ENCODE results near the gene TRMT13. TPM values are rescaled to one million over a fixed set of nuclear protein-coding genes. Genes with fewer than 3 reads are reported as not detected.

TRMT13 gene
- polyA plus RNA-seq, 1 of the 3 experiments (the other 2 are of a cell fraction), result 7.6 TPM

GRCh38 chr1:100132566-100133477 lies at the start of gene TRMT13, which contains the start of gene SASS6 (continued):
- TF ChIP-seq IRF3 (IDR thresholded peaks at IDR 0.05; ENCODE audit: low read depth, low read length), result no peak
- TF ChIP-seq PBX3 (IDR thresholded peaks at IDR 0.05), result peak; percentile 29
- peak; percentile 19; the same call in 1 of the 2 replicates for TF ChIP-seq NFIC (IDR thresholded peaks at IDR 0.05; ENCODE audit: borderline replicate concordance)
- no peak for TF ChIP-seq USF2 (IDR thresholded peaks at IDR 0.05; ENCODE audit: borderline replicate concordance, low read depth, low read length)
- TF ChIP-seq ELF1 (IDR thresholded peaks at IDR 0.05), result peak; percentile 99
- TF ChIP-seq TAF1 (IDR thresholded peaks at IDR 0.05; ENCODE audit: borderline replicate concordance, low read depth, low read length), result peak; percentile 75
- peak; percentile 44; the same call in 1 of the 2 replicates for TF ChIP-seq TCF12 (IDR thresholded peaks at IDR 0.05)
- TF ChIP-seq RCOR1 (IDR thresholded peaks at IDR 0.05; ENCODE audit: low read length), result peak; percentile 51
- no peak for TF ChIP-seq TEAD4 (IDR thresholded peaks at IDR 0.05; ENCODE audit: borderline replicate concordance, insufficient read depth)
- TF ChIP-seq FOSL2 (IDR thresholded peaks at IDR 0.05; ENCODE audit: borderline replicate concordance, low read depth), result no peak
- TF ChIP-seq YY1 (IDR thresholded peaks at IDR 0.05; ENCODE audit: low read depth), result peak; percentile 99

GRCh38 chr1:100087396-100087795 lies 45.6 kb upstream of the TRMT13 start:
- H3F3A ChIP-seq (replicated peaks; ENCODE audit: insufficient read depth), result peaks cover 27% of the 10 kb centered on the region
- DNase-seq, result no peak
- WGBS (ENCODE audit: low lambda C conversion rate), result 59% methylated on average over 1 of the region's 1 CpG
- TF ChIP-seq YY1 (IDR thresholded peaks at IDR 0.05; ENCODE audit: low read depth), result no peak
- no peak for TF ChIP-seq RXRA (IDR thresholded peaks at IDR 0.05; ENCODE audit: borderline replicate concordance, low read depth)
- peak; percentile 29; the same call in 1 of the 2 replicates for TF ChIP-seq TCF12 (IDR thresholded peaks at IDR 0.05)
- no peaks in the 10 kb centered on the region for H4K20me1 ChIP-seq (ENCODE audit: insufficient read depth)
- peak overlapping the region; percentile 9 to 76; a peak in 3 of 4 replicates for H3K27ac ChIP-seq (ENCODE audit: low read depth in 2 of 2, low read length in 1 of 2)
- no peaks in the 10 kb centered on the region for H3K79me2 ChIP-seq (ENCODE audit: insufficient read depth)
- no peaks in the 10 kb centered on the region for H3K9me2 ChIP-seq
- no peak overlapping the region for H3K9ac ChIP-seq
- H3K4me1 ChIP-seq (ENCODE audit: control insufficient read depth in 1 of 2, insufficient read depth in 2 of 2, low read depth in 1 of 2, low read length in 1 of 2), result no peaks in the 10 kb centered on the region; a peak in 2 of 4 replicates
- H3K27me3 ChIP-seq (ENCODE audit: insufficient read depth), result no peaks in the 10 kb centered on the region
- POLR2A ChIA-PET, result no interaction called here
- H3K4me3 ChIP-seq (ENCODE audit: low read depth in 2 of 2, low read length in 1 of 2), result no peak overlapping the region
- H3K36me3 ChIP-seq (replicated peaks in 1 of 2; ENCODE audit: control insufficient read depth in 1 of 2, insufficient read depth in 2 of 2, low read length in 1 of 2), result peaks cover 35 to 57% of the 10 kb centered on the region in 2 experiments
- no peak overlapping the region for H3K4me2 ChIP-seq
- CTCF ChIA-PET, result interaction anchor here (1.0 kb wide), 1 partner anchor 372 kb away, joined by 4 read pairs; no protein-coding TSS in a partner anchor
- H3K9me3 ChIP-seq, result no peaks in the 10 kb centered on the region
- no peak overlapping the region for H2AFZ ChIP-seq (ENCODE audit: low read depth)
